PC-9 (cell line): ENCODE data around the gene CCNY. TPM values are rescaled to one million over a fixed set of nuclear protein-coding genes. Genes with fewer than 3 reads are reported as not detected.

Source experiments
- Bru-seq: library from RNA; stranded (reverse); fragments of 400-500 nt; gene quantifications from one replicate; lab custom pipeline; 2021; lab: Mats Ljungman, UMichigan
- BruChase-seq, 2 experiments: library from RNA; stranded (reverse); fragments of 400-500 nt; gene quantifications; one replicate each; lab custom pipeline; 2021; lab: Mats Ljungman, UMichigan
- BruUV-seq: library from RNA; stranded (reverse); fragments of 400-500 nt; replicated peaks from 2 replicates; lab custom pipeline; 2021; lab: Mats Ljungman, UMichigan
- CTCF ChIA-PET: fragments of 300-600 bp; sonication (Branson Sonifier 250); formaldehyde crosslinking; loops from one replicate; lab custom pipeline; 2022; ENCODE audit warnings: antibody characterized with exemption; lab: Charles Lee
- POLR2A ChIA-PET: fragments of 300-600 bp; sonication (Branson Sonifier 250); formaldehyde crosslinking; loops from one replicate; lab custom pipeline; 2022; ENCODE audit warnings: antibody characterized with exemption; ENCODE audit not compliant: unreplicated experiment; lab: Charles Lee
- DNase-seq, 2 experiments: peaks; one replicate each; pipeline versions ENCODE4 v3.0.0 to v3.0.0-alpha.2; 2015 to 2022; ENCODE audit warnings: mixed read lengths in 1 of 2
- H2AFZ ChIP-seq: fragments of 200-600 bp; sonication (generic); 2 replicates; pipeline ENCODE4 v1.8.1; 2017; ENCODE audit warnings: antibody characterized with exemption
- H3F3A ChIP-seq: fragments of 200-600 bp; sonication (generic); 2 replicates; pipeline ENCODE4 v1.8.1; 2017; ENCODE audit warnings: antibody characterized with exemption, mild to moderate bottlenecking, low read depth; ENCODE audit not compliant: insufficient read depth
- H3K27ac ChIP-seq: fragments of 200-600 bp; sonication (generic); 2 replicates; pipeline ENCODE4 v1.6.1; 2016; ENCODE audit warnings: mixed run types
- H3K27me3 ChIP-seq: fragments of 200-600 bp; sonication (generic); 2 replicates; pipeline ENCODE4 v1.6.1; 2016; ENCODE audit warnings: low read depth, mixed run types; ENCODE audit not compliant: insufficient read depth
- H3K36me3 ChIP-seq: fragments of 200-600 bp; sonication (generic); 2 replicates; pipeline ENCODE4 v1.6.1; 2016; ENCODE audit warnings: low read depth, mixed run types
- H3K4me1 ChIP-seq: fragments of 200-600 bp; sonication (generic); replicated peaks from 2 replicates; pipeline ENCODE4 v1.6.1; 2016; ENCODE audit warnings: mixed run types; ENCODE audit not compliant: insufficient read depth
- H3K4me2 ChIP-seq: fragments of 200-600 bp; sonication (generic); 2 replicates; pipeline ENCODE4 v1.6.1; 2017; ENCODE audit warnings: mixed run types
- H3K4me3 ChIP-seq: fragments of 200-600 bp; sonication (generic); 2 replicates; pipeline ENCODE4 v1.6.1; 2016; ENCODE audit warnings: mixed run types
- H3K79me2 ChIP-seq: fragments of 200-600 bp; sonication (generic); 2 replicates; pipeline ENCODE4 v1.6.1; 2017; ENCODE audit warnings: low read depth, mixed run types
- H3K9me2 ChIP-seq: fragments of 200-600 bp; sonication (generic); 2 replicates; pipeline ENCODE4 v1.8.1; 2017; ENCODE audit warnings: mild to moderate bottlenecking; ENCODE audit not compliant: insufficient read depth
- H3K9me3 ChIP-seq: fragments of 200-600 bp; sonication (generic); 2 replicates; pipeline ENCODE4 v1.8.1; 2016; ENCODE audit warnings: low read depth; ENCODE audit not compliant: insufficient read depth
- H4K20me1 ChIP-seq: fragments of 200-600 bp; sonication (generic); 2 replicates; pipeline ENCODE4 v1.8.1; 2017; ENCODE audit not compliant: insufficient read depth
- EZH2 ChIP-seq: fragments of 200-600 bp; sonication (generic); IDR thresholded peaks from 2 replicates; pipeline ENCODE4 v1.8.0; 2017; ENCODE audit warnings: antibody characterized with exemption, low read depth
- intact Hi-C: fragments of 100-400 bp; cut with micrococcal nuclease; formaldehyde crosslinking; loops from one replicate; pipeline ENCODE4 v1.10.0; 2022; ENCODE audit not compliant: unreplicated experiment
- long read RNA-seq: library from polyadenylated mRNA; stranded (forward); transcript quantifications from one replicate; pipeline ENCODE4 v2.0.0, GENCODE V29; 2022
- total RNA-seq: library from RNA; stranded (reverse); gene quantifications from 2 replicates; pipeline ENCODE4 v1.2.3, GENCODE V29; 2021
- TF ChIP-seq, protein P1 (sequence below): fragments of 200-600 bp; sonication (generic); conservative IDR thresholded peaks from 2 replicates; pipeline ENCODE4 v1.6.1; 2017; ENCODE audit warnings: mixed run types, antibody characterized with exemption, mild to moderate bottlenecking, moderate library complexity

CCNY gene
- total RNA-seq: 54.9 and 69.5 TPM in 2 replicates
- percentile 82 among the genes with signal in this experiment for Bru-seq, nascent RNA
- BruChase-seq, experiment 1, labeled RNA remaining after a 2-hour chase: percentile 81 among the genes with signal in this experiment
- percentile 70 among the genes with signal in this experiment for BruChase-seq, experiment 2, labeled RNA remaining after a 6-hour chase
- long read RNA-seq, full-length matches to known transcripts: 53 of 82 reads
- long read RNA-seq, partial matches to known transcripts: 2 of 82 reads
- long read RNA-seq, other reads (novel, unspliced or antisense): 27 of 82 reads

DNA sequence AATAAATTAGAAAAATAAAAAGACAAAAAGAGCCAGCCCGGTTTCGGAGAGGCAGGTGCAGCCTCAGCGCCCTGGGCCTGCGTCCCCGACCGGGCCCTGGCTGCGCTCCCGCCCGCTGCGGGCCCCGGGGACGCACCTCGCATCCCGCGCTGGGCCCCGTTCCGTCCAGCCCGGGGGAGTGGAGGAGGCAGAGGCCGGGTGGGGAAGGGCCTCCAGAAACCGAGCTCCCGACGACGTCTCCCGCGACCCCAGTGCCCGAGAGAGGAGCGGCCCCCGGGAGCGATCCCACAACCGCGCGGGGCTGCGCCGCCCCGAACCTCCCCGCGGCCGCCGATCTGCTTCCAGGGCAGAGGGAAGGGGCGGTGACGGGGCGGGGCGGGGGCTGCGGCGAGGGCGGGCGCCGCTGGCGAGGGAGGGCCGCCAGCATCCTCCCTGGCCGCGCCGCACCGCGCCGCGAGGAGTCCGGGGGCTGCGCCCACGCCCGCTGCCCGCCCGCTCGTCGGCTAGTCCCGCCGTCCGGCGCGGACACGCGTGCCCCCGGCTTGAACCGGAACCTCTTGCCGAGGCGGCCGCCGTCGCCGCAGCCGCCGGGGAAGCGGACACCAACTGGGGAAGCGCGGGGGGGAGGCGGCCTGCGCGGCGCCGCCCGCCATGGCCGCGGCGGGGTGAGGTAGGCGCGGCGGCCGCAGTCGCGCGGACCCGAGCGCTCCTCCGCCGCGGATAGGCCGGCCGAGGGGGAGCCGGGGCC is at the start of gene CCNY:
Gene CCNY (plus strand): TSS at position 426 of the 748 bp plus-strand sequence. CDS start 545 bp downstream, outside the sequence.
- peaks cover 83% of the 10 kb centered on the region for H3K79me2 ChIP-seq
- H3K36me3 ChIP-seq: peaks cover 5% of the 10 kb centered on the region; the same call in 1 of the 2 replicates
- peak within 1 kb of the TSS; percentile 85 for H2AFZ ChIP-seq
- H3K4me3 ChIP-seq: peak within 1 kb of the TSS; percentile 82
- ChIA-PET POLR2A (no interaction called here), CTCF (interaction anchor here (0.5 kb wide), 1 partner anchor 207 kb away, joined by 7 read pairs; no protein-coding TSS in a partner anchor)
- peaks cover 6% of the 10 kb centered on the region for H4K20me1 ChIP-seq
- BruUV-seq: no TSS peak
- no peaks in the 10 kb centered on the region for H3K9me2 ChIP-seq
- DNase-seq: peak in 1 of 2 experiments; percentile 67
- H3K27me3 ChIP-seq: no peaks in the 10 kb centered on the region
- TF ChIP-seq EZH2: no peak
- TF ChIP-seq, protein P1, sequence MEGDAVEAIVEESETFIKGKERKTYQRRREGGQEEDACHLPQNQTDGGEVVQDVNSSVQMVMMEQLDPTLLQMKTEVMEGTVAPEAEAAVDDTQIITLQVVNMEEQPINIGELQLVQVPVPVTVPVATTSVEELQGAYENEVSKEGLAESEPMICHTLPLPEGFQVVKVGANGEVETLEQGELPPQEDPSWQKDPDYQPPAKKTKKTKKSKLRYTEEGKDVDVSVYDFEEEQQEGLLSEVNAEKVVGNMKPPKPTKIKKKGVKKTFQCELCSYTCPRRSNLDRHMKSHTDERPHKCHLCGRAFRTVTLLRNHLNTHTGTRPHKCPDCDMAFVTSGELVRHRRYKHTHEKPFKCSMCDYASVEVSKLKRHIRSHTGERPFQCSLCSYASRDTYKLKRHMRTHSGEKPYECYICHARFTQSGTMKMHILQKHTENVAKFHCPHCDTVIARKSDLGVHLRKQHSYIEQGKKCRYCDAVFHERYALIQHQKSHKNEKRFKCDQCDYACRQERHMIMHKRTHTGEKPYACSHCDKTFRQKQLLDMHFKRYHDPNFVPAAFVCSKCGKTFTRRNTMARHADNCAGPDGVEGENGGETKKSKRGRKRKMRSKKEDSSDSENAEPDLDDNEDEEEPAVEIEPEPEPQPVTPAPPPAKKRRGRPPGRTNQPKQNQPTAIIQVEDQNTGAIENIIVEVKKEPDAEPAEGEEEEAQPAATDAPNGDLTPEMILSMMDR: no peak
- peak within 1 kb of the TSS; percentile 84 for H3K4me2 ChIP-seq
- peaks cover 18% of the 10 kb centered on the region for H3F3A ChIP-seq
- no peaks in the 10 kb centered on the region for H3K9me3 ChIP-seq
- H3K4me1 ChIP-seq: peaks cover 42% of the 10 kb centered on the region
- peak within 1 kb of the TSS; percentile 39 for H3K27ac ChIP-seq
- intact Hi-C loops: loop anchor here (2.0 to 10.0 kb wide), 5 partner anchors 29 to 211 kb away; partner anchors contain the start of gene CREM

DNA sequence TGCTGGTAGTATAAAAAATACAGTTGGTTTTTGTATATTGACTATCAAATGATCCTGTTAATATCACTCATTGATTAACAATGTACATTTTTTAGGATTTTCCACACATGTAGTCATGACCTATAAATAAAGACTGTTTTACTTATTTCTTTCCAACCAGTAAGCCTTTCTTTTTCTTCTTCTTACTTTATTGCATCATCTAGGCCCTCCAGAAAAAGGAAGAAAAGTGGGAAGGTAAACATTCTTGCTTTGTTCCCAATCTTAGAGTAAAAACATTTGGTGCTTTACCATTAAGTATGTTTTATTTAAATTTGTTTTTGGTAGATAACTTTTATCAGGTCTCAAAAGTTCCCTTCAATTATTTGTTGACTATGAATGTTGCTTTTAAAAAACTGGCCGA is 47.1 kb upstream of the CCNY start:
- BruUV-seq: no TSS peak
- Histone ChIP-seq H3K9me3 (no peaks in the 10 kb centered on the region), H3K4me2 (no peak overlapping the region), H3K27me3 (no peaks in the 10 kb centered on the region), H3K36me3 (no peaks in the 10 kb centered on the region), H3K9me2 (no peaks in the 10 kb centered on the region), H3K4me1 (no peaks in the 10 kb centered on the region), H3K27ac (no peak overlapping the region), H4K20me1 (no peaks in the 10 kb centered on the region), H2AFZ (no peak overlapping the region), H3K4me3 (no peak overlapping the region), H3K79me2 (no peaks in the 10 kb centered on the region), H3F3A (no peaks in the 10 kb centered on the region)
- DNase-seq: no peak
- POLR2A ChIA-PET: no interaction called here
- no peak for TF ChIP-seq EZH2
- TF ChIP-seq, protein P1: no peak
- CTCF ChIA-PET: no interaction called here
- intact Hi-C loops: no loop called here

DNA sequence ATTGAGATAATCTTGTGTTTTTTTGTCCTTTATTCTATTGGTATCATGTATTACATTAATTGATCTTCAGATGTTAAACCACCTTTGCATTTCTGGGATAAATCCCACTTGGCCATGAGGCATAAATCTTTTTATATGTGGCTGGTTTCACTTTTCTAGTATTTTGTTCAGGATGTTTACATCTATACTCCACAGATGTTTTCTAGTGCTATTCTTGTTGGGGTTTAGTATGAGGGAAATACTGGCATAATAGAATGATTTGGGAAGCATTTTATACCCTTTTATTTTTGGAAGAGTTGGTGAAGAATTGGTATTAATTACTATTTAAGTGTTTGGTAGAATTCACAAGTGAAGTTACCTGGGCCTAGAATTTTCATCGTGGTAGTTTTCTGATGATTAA is 41.8 kb upstream of the CCNY start:
- Histone ChIP-seq H3K9me2 (no peaks in the 10 kb centered on the region), H3K4me1 (no peaks in the 10 kb centered on the region), H2AFZ (no peak overlapping the region), H4K20me1 (no peaks in the 10 kb centered on the region), H3K9me3 (no peaks in the 10 kb centered on the region), H3K36me3 (no peaks in the 10 kb centered on the region), H3F3A (no peaks in the 10 kb centered on the region), H3K27me3 (no peaks in the 10 kb centered on the region), H3K4me3 (no peak overlapping the region), H3K27ac (no peak overlapping the region), H3K79me2 (no peaks in the 10 kb centered on the region), H3K4me2 (no peak overlapping the region)
- CTCF ChIA-PET: no interaction called here
- intact Hi-C loops: no loop called here
- POLR2A ChIA-PET: no interaction called here
- no TSS peak for BruUV-seq
- DNase-seq: no peak
- TF ChIP-seq EZH2: no peak
- TF ChIP-seq, protein P1: no peak
